NCI-H1694 (cell line): Measurements from ENCODE around the gene KRT2.

Source experiments
- DNase-seq: peaks from one replicate; lab custom pipeline; 2025; lab: John Stamatoyannopoulos, UW

Gene KRT2

DNA sequence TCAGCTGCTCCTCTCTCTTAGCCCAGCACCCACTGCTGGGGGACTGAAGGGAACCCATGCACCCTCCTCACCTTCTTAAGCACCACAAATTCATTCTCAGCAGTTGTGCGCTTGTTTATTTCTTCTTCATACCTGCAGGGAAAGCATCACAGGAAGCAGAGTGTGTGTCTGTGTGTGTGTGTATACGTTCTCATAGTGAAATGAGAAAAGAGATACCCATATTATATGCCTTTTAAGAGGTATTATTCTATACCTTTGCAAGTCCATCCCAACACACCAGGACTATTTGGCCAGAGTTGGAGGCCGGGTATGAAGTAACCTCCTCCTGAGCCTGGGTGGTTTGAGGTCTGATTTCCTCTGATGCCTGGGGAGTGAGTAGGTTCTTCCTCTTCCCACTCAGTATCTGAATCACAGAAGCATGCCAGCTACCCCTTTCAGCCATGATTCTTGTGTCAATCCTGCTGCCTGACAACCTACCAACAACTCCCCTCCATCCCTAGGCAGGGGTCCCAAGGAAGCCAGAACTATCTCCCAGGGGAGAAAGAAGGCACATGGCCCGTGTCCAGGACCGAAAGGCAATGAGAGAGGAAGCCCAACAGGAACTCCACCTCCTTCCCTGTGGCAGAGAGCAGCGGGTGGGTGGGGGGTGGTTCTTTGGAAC is 36.7 kb downstream of the KRT2 start:
- DNase-seq = no peak

DNA sequence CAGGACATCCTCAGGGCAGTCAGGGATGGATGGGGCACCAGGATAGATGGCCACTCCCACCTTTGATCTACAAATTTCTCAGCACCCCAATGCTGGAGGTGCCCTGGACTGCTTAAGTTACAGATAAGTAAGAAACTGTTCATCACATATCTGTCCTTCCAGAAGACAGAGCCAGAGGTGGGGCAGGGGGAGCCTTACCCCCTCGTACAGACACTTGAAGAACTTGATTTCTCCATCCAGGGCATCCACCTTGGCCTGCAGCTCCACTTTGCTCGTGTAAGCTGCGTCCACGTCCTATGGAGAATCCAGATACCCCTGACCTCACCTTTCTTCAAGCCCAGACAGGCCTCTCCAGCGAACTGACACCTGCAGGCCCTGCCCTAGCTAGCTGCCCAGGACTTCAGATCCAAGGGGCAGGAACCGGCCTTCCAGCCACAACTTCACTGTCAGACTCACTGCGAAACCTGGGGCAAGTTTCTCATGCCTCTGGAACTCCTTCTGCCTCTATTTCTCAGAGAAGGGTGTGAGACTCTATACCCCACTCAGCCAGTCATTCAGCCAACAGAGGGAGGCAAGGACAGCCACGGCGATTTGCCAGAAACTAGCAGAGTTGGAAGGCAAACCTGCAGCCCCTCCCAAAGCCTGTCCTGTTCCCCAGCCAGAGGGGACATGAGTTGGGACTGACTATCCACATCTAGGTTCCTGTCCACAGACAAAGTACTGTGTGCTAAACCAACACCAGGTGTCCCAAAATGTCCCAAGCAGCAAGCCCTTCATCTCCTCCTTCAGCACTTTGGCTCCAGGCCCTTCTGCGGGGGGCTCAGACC is 37.4 kb downstream of the KRT2 start:
- no peak for DNase-seq

DNA sequence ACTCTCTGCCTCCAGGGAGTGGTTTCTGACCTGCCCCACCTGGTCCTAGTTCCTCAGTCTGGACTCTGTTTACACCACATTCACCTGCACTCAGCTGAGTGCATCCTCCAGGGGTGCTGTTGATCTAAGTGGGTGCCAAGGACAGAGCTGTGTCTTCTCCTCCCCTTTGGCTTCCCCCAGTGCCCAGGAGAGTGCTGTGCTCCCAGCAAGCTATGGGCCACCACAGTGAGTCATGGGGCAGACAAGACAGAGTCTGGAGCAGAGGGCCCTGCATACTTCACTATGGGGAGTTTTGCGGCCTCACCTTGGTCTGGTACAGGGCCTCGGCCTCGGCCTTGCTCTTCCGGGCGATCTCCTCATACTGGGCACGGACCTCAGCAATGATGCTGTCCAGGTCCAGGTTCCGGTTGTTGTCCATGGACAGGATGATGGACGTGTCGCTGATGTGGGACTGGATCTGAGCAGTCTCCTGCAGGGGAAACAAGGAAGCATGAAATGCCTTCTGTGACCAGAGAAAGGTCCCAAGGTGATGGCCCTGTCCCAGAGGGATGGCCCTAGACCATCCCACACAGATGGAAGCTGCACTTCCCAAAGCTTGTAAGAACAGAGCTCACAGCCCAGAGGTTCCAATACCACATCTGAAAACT is 38.5 kb downstream of the KRT2 start:
- DNase-seq = no peak

DNA sequence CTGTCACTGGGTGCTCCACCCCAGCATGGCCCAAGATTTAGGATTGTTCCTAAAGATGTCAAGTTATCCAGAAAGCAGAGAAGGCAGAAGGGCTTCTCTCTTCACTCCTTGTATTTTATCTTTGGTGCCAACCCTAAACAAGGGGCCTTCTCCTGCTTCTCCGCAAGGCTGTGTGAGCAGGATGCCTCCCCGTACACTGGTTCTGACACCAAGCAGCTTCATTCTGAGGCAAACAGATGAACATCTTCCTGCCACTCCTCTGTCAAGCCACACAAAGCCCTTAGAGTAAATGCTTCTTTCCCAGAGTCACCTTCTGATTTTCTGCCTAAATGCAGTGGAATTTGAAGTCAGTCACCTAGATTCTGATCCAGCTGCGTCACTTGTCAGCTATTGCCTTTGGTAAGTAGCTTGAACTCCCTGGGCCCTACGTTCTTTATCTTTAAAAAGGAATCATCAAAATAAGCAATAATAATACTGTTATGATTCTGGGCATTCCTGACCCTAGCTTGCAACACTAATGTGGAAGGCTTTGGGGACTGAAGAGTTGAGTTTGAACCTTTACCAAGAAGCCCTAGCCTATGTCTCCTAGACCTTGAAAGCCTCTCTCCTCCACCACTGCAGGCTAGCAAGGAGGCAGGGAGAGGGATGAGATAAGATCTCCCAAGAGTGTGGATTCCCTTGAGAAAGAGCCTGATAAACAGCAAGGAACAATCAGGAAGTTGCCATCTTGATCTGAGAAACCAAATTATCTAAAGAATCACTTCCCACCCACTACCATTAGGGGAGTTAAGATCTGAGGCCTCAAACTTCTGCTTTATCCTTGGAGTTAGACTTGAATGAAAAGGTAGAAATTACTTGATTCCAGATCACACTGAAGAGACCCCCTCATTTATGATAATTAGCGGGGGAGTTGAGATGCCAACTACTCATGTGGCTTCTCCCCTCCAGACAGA is 39.3 kb downstream of the KRT2 start:
- DNase-seq = no peak

DNA sequence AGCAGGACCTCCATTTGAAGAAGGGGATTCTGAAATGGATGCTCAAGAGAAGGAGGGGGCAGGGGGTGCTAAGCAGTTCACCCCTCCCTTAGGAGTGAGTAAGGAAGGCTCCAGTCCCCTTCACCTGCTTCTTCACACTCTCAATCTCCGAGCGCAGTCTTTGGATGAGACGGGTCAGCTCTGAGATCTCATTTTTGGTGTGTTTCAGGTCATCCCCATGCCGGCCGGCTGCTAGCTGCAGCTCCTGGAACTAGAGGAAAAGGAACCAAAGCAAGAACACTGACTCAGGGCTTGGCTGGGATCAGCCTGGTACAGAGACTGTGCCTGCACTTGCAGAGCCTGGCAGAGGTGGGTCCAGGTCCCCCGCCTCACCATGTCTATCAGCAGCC is 40.9 kb downstream of the KRT2 start:
- DNase-seq = no peak

DNA sequence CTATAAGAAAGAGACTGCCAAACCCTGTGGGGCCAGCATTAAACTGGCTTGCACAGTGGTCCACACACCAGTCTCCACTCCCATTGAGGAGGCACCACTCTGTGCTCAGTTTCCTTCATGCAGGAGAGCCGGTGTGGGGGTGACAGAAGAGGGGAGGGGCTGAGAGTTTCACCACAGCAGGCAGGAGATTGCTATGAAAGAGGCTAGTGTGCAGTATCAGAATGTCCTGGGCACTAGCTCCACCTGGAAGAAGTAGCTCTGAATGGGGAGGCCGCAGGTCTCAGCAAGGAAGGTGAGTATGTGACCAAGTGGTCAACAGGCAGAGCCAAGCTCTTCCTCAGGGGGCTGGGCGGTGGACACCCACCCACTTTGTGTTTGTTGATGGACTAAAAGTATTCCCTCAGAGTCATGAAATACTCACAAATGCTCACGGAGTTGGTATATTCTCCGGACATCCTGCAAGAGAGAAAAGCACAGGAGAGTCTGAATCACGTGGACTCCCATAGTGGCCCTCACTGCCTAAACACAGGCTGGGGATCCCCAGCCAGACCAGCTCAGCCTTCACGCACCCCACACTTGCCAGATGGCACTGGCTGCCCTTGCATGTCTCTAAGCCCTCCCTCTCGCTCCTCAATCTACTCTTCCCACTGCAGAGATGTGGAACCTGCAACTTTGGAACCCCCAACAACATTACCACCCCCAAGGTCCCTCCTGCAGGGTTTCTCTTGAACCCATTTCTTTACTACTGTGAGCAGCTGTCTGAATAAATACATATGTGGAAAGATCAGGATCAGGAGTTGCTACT is 43.0 kb downstream of the KRT2 start:
- no peak for DNase-seq

DNA sequence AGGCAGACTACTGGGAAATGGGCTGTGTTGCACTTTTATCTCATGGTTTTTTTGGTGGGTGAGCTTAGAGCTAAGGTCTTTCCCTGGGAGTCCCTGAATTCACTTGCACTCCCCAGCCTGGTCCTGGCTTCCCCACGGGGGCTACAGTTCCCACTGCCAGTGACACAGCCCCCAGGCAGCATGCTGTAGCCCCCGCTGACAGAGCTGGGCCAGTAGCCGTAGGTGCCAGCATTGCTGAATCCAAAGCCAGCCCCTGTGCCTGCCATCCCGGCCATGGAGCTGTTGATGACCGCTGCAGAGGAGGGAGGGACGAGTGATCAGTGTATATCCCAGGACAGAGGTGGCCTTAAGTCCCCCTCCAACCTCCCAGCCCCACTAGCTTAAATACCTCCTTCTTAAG is 43.9 kb downstream of the KRT2 start:
- no peak for DNase-seq

DNA sequence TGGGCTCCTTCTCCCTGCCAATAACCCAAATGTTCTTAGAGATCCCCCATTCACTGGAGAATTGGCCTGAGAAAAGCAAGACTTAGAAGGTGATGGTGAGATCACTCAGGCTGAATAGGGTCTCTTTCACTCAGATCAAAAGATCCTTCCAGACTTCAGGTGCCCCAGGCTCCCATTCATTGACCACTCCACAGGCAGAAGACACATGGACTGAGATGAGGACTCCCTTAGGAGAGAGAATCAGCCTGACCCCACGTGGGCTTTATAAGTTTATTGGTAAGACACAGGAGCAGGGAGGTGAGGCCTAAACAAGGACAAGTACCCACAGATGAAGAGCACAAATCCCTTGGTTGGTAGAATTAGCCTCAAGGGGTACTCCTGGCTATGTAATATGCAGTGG is 44.7 kb downstream of the KRT2 start:
- DNase-seq = no peak

DNA sequence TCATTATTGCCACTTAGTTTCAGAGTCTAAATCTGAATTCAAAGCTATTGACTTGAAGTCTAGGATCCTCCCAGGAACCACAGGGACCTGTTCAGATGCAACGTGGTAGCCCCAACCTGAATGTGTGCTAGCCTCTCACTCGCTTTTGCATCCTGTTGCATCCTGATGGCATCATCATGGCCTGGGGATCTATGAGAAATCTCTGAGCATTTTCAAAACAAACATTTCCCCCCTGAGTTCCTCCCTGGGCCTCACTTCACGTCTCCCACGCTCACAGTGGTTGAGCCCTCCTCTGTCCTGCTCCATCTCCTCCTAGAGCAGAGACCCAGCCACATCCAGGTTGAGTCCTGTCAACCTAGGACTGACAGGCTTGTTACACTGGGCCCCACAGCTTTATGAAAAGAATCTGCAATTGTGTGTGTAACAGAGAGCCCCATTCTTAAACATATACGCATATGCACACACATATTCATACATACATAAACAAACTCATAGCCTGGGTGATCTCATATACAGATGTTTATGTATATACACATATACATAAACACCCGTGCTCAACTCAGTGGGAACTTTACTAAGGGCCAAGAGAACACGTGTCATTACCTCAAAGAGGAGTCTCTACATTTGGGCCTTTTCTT is 45.3 kb downstream of the KRT2 start:
- no peak for DNase-seq

DNA sequence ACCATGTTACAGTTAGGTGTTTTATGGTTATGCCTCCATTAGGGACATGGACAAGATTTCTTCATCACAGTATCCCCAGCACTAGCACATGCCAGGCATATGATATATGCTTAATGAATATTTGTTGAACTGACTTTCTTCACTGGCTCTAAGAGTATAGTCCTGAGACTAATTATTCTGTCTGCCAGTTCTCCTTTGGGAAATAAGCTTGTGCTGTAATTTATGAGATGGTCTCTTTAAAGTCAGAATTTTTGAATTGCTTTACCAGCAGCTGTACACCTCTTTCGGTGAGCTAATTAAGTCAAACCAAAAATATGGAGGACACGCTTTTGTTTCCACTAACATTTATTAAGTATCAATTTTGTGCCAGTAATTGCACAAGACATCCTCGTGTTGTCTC is 45.9 kb downstream of the KRT2 start:
- DNase-seq = no peak

DNA sequence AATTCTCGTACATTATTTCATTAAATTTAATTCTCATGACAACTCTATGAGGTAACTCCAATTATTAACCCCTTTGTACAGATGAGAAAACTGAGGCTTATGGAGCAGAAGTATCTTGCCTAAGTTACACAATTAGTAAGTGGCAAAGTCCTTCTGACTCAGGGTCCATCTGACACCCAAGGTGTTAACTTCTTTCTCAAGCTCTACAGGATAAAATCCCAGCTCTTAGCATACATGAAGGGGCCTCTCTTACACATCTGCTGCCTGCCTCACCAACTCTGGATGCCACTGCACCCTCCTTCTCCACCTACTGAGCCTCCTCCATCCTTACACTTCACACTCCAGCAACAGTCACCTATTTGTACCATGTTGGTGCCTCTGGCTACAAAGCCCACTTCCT is 46.5 kb downstream of the KRT2 start:
- DNase-seq = no peak

DNA sequence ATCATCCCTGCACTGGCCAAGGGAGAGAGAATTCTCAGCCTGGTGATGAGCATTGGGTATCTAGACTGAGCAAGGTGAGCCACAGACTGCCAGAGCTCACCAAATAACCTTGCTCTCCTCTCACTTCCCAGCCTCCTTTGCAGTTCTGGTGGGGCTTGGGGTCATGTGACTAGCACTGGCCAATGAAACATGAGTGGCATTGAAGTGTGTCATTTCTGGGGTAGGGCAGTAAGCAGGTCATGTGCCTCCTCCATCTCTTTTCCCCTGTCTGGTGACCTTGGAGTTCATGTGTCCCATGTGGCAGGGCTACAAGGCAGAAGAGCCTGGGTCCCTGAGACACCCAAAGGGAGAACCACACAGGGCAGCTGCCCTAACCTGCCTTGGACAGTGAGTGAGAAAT is 47.2 kb downstream of the KRT2 start:
- no peak for DNase-seq

DNA sequence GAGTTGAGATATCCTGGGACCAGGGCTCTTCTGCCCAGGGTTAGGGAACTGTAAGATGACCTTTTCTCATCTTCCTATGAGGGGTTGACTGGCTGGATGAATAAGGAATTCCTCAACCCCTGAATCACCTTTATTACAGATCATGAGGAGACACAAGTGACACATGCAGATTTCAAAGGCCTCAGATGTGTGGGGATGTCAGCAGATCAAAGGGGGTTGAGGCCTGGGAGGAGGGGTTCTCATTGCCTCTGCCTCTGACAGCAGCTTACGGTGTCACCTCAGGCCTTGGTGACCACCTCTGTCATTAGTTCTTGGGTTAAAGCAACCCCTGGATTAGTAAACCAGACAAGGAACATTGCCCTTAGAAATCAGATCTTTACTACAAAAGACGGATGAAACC is 48.7 kb downstream of the KRT2 start:
- no peak for DNase-seq

DNA sequence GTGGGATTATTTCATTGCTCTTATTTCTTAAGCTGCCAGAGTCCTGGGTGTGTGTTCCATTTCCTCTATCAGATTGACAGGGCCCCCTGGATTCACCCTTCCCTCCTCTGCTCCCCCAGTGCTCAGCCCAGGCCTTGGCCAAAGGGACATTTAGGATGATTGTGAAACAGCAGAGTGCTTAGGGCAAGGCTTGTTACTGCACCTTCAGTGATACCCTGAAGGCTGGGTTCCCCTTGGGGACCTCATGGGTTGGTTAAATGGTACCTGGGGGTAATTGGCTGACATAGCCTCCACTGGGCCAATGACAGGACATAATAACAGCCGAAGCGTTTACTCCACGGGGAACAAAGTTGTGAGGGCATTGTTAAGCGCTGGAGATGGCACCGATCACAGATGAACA is 49.5 kb downstream of the KRT2 start:
- no peak for DNase-seq

DNA sequence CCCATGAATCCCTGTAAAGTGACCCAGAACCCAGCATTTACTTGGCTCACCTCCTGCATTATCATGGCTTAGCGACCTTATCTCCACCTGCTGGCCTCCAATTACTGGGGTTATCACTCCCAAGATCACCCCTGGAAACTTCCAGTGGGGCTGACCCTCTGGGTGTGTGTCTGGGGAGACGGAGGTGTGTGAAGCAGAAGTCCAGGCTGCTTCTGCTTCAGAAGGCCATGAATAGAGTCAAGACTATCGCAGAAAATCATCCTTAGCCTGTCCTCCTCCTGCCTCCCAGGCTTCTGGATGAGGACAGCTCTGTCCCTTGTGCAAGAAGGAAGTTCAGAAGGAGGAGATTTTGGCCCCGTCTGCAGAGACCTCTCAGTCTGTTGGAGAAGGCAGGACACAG is 50.3 kb downstream of the KRT2 start:
- no peak for DNase-seq

DNA sequence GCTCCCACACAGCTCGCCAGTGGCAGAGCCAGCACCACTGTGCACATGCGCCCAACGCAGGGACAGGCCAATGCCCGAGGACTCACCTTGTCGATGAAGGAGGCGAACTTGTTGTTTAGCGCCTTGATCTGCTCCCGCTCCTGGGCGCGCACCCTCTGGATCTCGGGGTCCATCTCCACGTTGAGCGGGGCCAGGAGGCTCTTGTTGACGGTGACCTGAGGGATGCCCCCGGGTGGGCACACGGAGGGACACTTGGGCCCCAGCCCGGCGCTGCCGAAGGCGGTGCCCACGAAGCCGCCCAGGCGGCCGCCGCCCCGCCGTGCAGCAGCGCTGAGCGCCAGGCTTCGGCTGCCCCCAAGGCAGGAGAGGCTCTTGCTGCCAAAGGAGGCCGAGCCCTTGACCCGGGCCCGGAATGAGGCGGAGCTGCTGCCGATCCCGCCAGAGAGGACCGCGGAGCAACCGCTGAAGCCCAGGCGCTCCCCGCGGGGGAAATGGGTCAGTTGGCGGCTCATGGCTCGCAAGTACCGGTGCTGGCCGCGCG is 51.0 kb downstream of the KRT2 start, which contains the start of gene KRT72:
Gene KRT72, minus strand, starts transcription at position 523 of the 541 bp plus-strand sequence. Its CDS starts 11 bp downstream, at position 512.
- no peak for DNase-seq

DNA sequence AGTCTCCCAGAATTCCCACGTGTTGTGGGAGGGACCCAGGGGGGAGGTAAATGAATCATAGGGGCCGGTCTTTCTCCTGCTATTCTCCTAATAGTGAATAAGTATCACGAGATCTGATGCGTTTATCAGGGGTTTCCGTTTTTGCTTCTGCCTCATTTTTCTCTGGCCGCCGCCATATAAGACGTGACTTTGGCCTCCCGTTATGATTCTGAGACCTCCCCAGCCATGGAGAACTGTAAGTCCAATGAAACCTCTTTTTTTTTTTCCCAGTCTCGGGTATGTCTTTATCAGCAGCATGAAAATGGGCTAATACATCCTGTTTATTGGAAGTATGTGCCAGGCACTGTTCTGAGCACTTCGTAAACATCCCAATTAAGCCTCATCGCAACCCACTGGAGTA is 51.5 kb downstream of the KRT2 start:
- no peak for DNase-seq

DNA sequence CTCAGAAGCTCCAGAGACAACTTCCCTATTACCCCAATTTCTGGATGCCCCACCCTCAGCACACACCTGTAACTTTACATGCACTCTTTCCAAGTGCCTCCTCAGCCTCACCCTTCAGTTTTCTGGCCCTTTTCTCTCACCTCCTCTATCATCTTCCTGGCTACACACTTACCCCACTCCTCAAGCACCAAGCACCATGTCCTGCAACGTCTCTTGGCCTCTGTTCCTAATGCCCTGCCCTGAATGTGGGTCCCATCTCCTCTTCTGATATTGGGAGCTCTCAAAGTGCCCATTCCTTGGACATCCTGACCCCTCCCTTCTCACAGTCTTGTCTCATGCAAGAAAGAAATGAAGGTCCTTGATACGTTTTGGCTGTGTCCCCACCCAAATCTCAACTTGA is 51.9 kb downstream of the KRT2 start:
- no peak for DNase-seq

DNA sequence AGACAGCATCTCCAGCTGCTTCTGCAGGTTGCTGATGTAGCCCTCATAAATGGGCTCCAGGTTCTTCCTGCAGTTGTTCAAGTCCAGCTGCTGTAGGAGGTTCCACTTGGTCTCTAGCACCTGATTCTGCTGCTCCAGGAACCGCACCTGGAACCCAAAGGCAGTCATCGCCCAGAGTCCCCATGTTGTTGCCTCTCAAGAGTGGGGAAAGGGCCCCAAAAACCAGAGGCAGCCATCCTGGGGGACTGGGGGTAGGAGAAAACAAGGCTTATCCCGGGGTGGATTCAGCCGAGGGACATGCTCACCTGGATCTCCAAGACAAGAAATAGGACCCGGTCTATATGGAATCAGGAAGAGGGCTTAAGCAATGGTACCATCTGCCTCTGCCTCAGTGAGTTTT is 53.0 kb downstream of the KRT2 start:
- DNase-seq = no peak
